GM12872 (cell line): ENCODE data around the gene SEC61G.

Source experiments
- CTCF ChIP-seq: IDR thresholded peaks from 3 replicates; pipeline ENCODE4 v1.5.1; 2011; ENCODE audit warnings: low read depth, mild to moderate bottlenecking, low read length, moderate library complexity; ENCODE audit not compliant: insufficient read depth

Gene SEC61G

GRCh38 chr7:54722026-54722425 is 37.0 kb downstream of the SEC61G start:
- no peak for TF ChIP-seq CTCF

DNA sequence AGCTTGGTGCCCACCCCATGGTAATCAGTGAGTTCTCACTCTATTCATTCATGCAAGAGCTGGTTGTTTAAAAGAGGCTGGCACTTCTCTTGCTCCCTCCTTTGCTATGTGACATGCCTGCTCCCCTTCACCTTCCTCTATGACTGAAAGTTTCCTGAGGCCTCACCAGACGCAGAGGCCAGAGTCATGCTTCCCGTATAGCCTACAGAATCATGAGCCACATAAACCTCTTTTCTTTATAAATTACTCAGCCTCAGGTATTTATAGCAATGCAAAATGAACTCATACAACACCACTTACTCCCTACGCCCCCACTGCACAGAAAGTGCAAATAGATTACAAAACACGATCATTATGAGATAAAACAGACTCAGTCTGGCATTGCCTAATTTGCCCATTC is 39.0 kb downstream of the SEC61G start:
- no peak for TF ChIP-seq CTCF

DNA sequence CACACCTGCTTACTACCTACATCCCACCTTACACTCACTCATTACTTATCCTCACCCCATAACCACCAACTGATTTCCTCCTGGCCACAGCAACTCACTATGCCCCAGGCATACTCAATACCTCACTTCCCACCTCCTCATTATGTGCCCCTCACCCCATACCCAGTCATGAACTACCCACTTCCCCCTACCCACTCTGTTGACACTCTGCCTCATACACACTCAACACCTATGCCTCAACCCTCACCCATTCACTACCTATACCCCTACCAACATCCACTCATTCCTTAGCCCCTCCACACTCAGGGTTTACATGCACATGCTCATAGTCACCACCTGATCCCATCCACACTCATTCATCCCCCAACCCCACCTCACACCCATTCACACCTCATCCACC is 39.6 kb downstream of the SEC61G start:
- no peak for TF ChIP-seq CTCF

GRCh38 chr7:54712820-54713219 is 46.2 kb downstream of the SEC61G start:
- no peak for TF ChIP-seq CTCF

DNA sequence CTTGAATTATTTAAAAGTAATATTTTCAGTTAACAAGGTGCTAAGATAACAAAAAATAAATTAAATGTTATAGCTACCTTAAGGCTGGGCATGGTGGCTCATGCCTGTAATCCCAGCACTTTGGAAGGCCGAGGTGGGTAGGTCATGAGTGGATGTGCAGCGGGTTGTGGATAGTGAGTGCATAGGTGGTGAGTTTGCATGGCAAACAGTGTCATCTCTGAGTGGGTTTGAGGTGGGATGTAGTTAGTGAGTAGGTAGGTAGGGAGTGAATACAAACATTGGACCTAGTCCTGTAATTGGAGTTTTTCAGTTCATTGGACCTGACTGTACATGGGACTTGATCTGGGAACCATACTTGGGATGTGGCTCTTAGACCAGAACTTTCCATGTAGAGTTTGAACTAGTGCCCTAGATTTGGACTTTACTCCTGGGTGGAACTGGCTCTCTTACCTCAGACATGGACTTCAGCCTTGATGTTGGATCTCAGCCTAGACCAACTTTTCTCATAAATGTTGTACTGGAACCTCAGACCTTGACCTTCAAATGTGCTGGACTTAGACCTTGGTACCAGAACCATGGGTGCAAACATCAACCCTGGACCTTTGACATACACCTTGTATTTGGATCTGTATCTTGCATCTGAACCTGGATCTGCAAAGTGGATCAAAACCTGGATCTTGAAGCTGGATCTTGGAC is 47.0 kb downstream of the SEC61G start:
- no peak for TF ChIP-seq CTCF

DNA sequence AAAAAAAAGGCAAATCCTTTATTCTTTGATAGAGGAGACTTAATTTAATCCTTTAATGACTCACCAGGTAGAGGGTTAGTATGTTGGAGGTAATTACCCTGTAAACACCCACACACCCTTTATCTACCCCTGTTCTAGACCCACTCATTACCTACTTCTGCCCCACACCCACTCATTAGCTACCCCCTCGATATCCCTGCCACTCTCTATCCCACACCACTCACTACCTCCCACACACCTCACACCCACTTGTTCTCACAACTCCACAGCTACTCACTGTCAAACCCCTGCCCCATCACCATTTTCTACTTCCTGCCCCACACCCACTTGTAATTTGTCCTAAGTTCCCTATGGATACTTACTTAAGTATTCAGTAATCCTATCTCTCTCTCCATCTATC is 49.7 kb downstream of the SEC61G start:
- TF ChIP-seq CTCF, result no peak

- TF ChIP-seq CTCF, result no peak
Observed at GRCh38 chr7:54705436-54705835, 53.6 kb downstream of the SEC61G start.
